GM23338 (cell line): ENCODE measurements around the gene CPAMD8. TPM values are rescaled to one million over a fixed set of nuclear protein-coding genes. Genes with fewer than 3 reads are reported as not detected.

Experiments
- ATAC-seq: fragments of 200-7000 bp; cut with Tn5 transposase; 3 replicates; pipeline ENCODE4 v1.9.1; 2020
- DNase-seq: peaks from one replicate; pipeline ENCODE4 v3.0.0-alpha.2; 2015; ENCODE audit warnings: low spot score
- H2AFZ ChIP-seq: fragments of 200-600 bp; sonication (generic); 2 replicates; pipeline ENCODE4 v1.8.0; 2016; ENCODE audit warnings: antibody characterized with exemption, mild to moderate bottlenecking, moderate library complexity
- H3F3A ChIP-seq: fragments of 200-600 bp; sonication (generic); replicated peaks from 2 replicates; pipeline ENCODE4 v1.8.0; 2017; ENCODE audit warnings: antibody characterized with exemption, mixed run types, low read depth
- H3K27ac ChIP-seq: fragments of 200-600 bp; sonication (generic); 2 replicates; pipeline ENCODE4 v1.6.1; 2016; ENCODE audit warnings: low read depth
- H3K27me3 ChIP-seq: fragments of 200-600 bp; sonication (generic); 2 replicates; pipeline ENCODE4 v1.8.0; 2016; ENCODE audit warnings: mild to moderate bottlenecking, mixed run types, moderate library complexity; ENCODE audit not compliant: insufficient read depth
- H3K36me3 ChIP-seq: fragments of 200-600 bp; sonication (generic); 2 replicates; pipeline ENCODE4 v1.8.0; 2016; ENCODE audit warnings: mild to moderate bottlenecking; ENCODE audit not compliant: insufficient read depth
- H3K4me1 ChIP-seq: fragments of 200-600 bp; sonication (generic); 2 replicates; pipeline ENCODE4 v1.8.0; 2016; ENCODE audit warnings: mild to moderate bottlenecking, moderate library complexity; ENCODE audit not compliant: insufficient read depth
- H3K4me2 ChIP-seq: fragments of 200-600 bp; sonication (generic); 2 replicates; pipeline ENCODE4 v1.7.1; 2017; ENCODE audit warnings: mixed run types
- H3K4me3 ChIP-seq: fragments of 200-600 bp; sonication (generic); 2 replicates; pipeline ENCODE4 v1.6.1; 2016; ENCODE audit warnings: mixed run types
- H3K79me2 ChIP-seq: fragments of 200-600 bp; sonication (generic); replicated peaks from 2 replicates; pipeline ENCODE4 v1.8.0; 2017; ENCODE audit warnings: mild to moderate bottlenecking; ENCODE audit not compliant: insufficient read depth
- H3K9me2 ChIP-seq: fragments of 200-600 bp; sonication (generic); 2 replicates; pipeline ENCODE4 v1.8.0; 2017; ENCODE audit not compliant: insufficient read depth
- H4K20me1 ChIP-seq: fragments of 200-600 bp; sonication (generic); replicated peaks from 2 replicates; pipeline ENCODE4 v1.8.0; 2017; ENCODE audit warnings: mild to moderate bottlenecking; ENCODE audit not compliant: insufficient read depth
- H3K27ac Mint-ChIP-seq: 2 replicates; pipeline ENCODE4 v1.8.0; 2020; ENCODE audit warnings: inconsistent platforms, mild to moderate bottlenecking, moderate library complexity, mixed read lengths
- H3K27me3 Mint-ChIP-seq: 3 replicates; pipeline ENCODE4 v1.8.0; 2022; ENCODE audit warnings: low read depth, mild to moderate bottlenecking, moderate library complexity, mixed read lengths, inconsistent platforms; ENCODE audit not compliant: insufficient read depth, poor library complexity
- H3K36me3 Mint-ChIP-seq: 3 replicates; pipeline ENCODE4 v1.8.0; 2021; ENCODE audit warnings: low read depth, mild to moderate bottlenecking, inconsistent platforms, moderate library complexity, mixed read lengths
- H3K4me1 Mint-ChIP-seq: 3 replicates; pipeline ENCODE4 v1.8.0; 2020; ENCODE audit warnings: mild to moderate bottlenecking, inconsistent platforms, mixed read lengths
- H3K4me3 Mint-ChIP-seq: 3 replicates; pipeline ENCODE4 v1.8.0; 2021; ENCODE audit warnings: moderate library complexity, mild to moderate bottlenecking, inconsistent platforms, mixed read lengths
- H3K9me3 Mint-ChIP-seq: 3 replicates; pipeline ENCODE4 v1.8.0; 2020; ENCODE audit warnings: moderate library complexity, mild to moderate bottlenecking, inconsistent platforms, mixed read lengths
- EZH2phosphoT487 ChIP-seq: fragments of 200-600 bp; sonication (generic); IDR thresholded peaks from one replicate; pipeline ENCODE4 v1.8.1; 2018; ENCODE audit warnings: antibody characterized with exemption; ENCODE audit not compliant: unreplicated experiment
- NANOG ChIP-seq: IDR thresholded peaks from 2 replicates; pipeline ENCODE4 v1.6.1; 2016; ENCODE audit warnings: antibody characterized with exemption, borderline replicate concordance
- POLR2AphosphoS5 ChIP-seq: IDR thresholded peaks from 2 replicates; pipeline ENCODE4 v1.6.1; 2016; ENCODE audit warnings: antibody characterized with exemption, low read depth
- REST ChIP-seq: IDR thresholded peaks from one replicate; pipeline ENCODE4 v1.6.1; 2018; ENCODE audit warnings: antibody characterized with exemption; ENCODE audit not compliant: unreplicated experiment
- ZNF114 ChIP-seq: fragments of 250-450 bp; sonication (Bioruptor Pico); IDR thresholded peaks from 2 replicates; pipeline ENCODE4 v1.5.0; 2020; ENCODE audit warnings: mild to moderate bottlenecking, moderate library complexity
- ZNF462 ChIP-seq: fragments of 250-450 bp; sonication (Bioruptor Pico); IDR thresholded peaks from 2 replicates; pipeline ENCODE4 v1.5.0; 2020; ENCODE audit warnings: mild to moderate bottlenecking, moderate library complexity
- polyA plus RNA-seq: library from polyadenylated mRNA; unstranded; fragments of >200 nt; fragmentation: Nextera tagmentation; extraction: Ambion mirVana; gene quantifications from 2 replicates; pipeline ENCODE4 v1.2.1, GENCODE V29; 2016
- total RNA-seq: library from RNA; depleted of rRNA; stranded (reverse); fragments of >200 nt; shearing (Covaris generic); gene quantifications from 2 replicates; pipeline ENCODE4 v1.2.3, GENCODE V29; 2014

CPAMD8 gene
- total and polyA plus RNA-seq, 2 experiments from 2014 or later: 4.4 to 11.8 TPM

DNA sequence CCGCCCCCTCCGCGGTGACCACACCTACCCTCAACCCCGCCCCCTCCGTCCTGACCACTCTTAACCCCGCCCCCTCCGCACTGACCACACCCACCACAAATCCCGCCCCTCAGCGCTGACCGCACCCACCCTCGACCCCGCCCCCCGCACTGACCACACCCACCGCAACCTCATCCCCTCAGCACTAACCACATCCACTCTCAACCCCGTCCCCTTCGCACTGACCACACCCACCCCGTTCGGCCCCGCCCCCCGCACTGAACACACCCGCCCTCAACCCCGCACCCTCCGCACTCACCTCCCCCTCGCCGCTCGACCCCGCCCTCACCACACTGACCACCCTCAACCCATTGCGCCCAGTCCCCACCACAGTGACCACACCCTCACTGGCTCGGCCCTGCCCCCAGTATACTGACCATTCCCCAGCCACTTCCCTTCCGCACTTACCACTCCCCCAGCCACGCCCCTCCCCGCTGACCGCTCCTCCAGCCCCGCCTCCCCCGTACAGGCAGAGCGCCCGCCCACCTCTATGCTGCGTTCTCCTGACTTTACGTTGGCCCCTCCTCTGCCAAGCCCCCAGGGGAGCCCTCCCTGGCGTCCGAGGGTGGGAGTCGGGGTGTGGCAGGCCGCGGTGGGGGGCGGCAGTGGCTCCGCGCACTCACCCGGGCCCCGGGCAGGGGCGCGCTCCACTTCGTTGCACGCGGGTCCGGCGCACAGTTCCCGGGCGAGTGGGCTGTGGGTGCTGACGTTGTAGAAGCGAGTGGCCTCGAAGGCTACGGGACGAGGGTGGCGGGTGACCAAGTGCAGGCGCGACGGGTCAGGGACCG is 129.4 kb downstream of the CPAMD8 start (continued):
- no peak for TF ChIP-seq ZNF462
- TF ChIP-seq NANOG: no peak
- no peak; the same call in 1 of the 2 replicates for TF ChIP-seq POLR2AphosphoS5

DNA sequence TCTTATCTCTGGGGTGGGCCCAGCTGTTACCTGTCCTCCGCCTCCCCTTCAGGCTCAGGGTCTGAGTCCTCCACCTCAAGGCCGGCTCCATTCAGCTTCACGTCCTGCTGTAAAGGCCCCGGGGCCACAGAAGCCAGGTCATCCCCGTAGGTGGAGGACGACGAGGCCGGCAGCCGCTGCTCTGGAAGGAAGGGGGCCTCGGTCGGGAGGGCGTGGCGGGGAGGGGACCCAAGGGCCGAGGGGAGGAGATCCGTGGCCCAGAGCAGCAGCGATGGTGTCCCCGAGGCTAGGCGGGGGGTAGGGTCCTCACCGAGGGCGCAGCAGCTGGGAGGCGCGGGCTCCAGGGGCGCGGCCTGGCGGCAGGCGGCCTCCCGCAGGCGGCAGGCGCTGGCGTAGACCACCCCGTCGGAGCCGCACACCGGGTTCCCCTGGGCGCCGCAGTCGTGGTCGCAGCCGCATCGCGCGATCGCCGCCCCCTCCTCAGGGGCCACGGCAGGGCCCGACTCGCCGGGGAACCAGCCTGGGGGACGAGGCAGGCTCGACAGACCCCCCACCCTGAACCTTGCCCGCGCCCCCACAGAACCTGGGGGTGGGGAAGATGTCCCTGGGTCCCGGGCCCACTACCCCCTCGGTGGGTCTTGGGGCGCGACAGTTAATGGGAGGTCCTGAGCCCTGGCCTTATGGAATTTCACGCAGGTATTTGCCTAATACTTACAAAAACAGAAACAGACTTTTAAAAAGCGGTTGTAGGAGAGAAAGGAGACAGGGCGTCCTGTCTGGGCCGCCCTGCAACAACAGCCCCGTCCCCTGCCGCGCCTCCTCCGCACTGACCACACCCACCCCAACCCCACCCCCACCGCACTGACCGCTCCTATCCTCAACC is 130.2 kb downstream of the CPAMD8 start:
- Histone ChIP-seq H3K9me2 (no peaks in the 10 kb centered on the region), H3K36me3 (no peaks in the 10 kb centered on the region), H3K4me3 (peak overlapping the region; percentile 91), H2AFZ (peak overlapping the region; percentile 97), H3K27me3 (peaks cover 16% of the 10 kb centered on the region), H3K4me1 (peaks cover 3% of the 10 kb centered on the region; the same call in 1 of the 2 replicates), H4K20me1 (no peaks in the 10 kb centered on the region), H3K4me2 (peak overlapping the region; percentile 92), H3K79me2 (no peaks in the 10 kb centered on the region), H3K27ac (no peak overlapping the region), H3F3A (no peaks in the 10 kb centered on the region)
- ATAC-seq: peak; percentile 21
- DNase-seq: peak; percentile 63
- H3K4me3 Mint-ChIP-seq: peak overlapping the region; percentile 78
- no peak overlapping the region for H3K27ac Mint-ChIP-seq
- H3K27me3 Mint-ChIP-seq: peaks cover 23% of the 10 kb centered on the region
- no peaks in the 10 kb centered on the region; the same call in 2 of the 3 replicates for H3K9me3 Mint-ChIP-seq
- peaks cover 5% of the 10 kb centered on the region; the same call in 1 of the 3 replicates for H3K4me1 Mint-ChIP-seq
- H3K36me3 Mint-ChIP-seq: no peaks in the 10 kb centered on the region
- TF ChIP-seq REST (no peak), EZH2phosphoT487 (no peak), NANOG (no peak), ZNF114 (CRISPR knock-in tag) (no peak)
